Smooth muscle cell of bladder (primary cell): ENCODE data around the gene STK32C. TPM values are rescaled to one million over a fixed set of nuclear protein-coding genes. Genes with fewer than 3 reads are reported as not detected.

ENCODE experiments used
- total RNA-seq: library from RNA; depleted of rRNA; stranded (reverse); fragments of >200 nt; gene quantifications from 2 replicates; pipeline ENCODE4 v1.2.3, GENCODE V29; 2014

Gene STK32C
- total RNA-seq: 13.1 and 14.9 TPM in 2 replicates

GRCh38 chr10:132307823-132308586, at the start of gene STK32C:
TSS of gene STK32C (minus strand) at chr10:132307950. CDS start at chr10:132307833, 117 bp downstream.

GRCh38 chr10:132331601-132332432, 24.1 kb upstream of the STK32C start, which contains the start of gene LRRC27:
TSS of gene LRRC27 (plus strand) at chr10:132332193. CDS start at chr10:132333525, 1,332 bp downstream.

GRCh38 chr10:132186488-132187429, 121.0 kb downstream of the STK32C start, which contains the start of gene DPYSL4:
TSS of gene DPYSL4 (plus strand) at chr10:132186948. CDS start at chr10:132187064, 116 bp downstream.

Other genes starting within 250 kb of the STK32C start
- 0.14 and 0.55 TPM in 2 replicates for gene JAKMIP3, start 242.0 kb downstream of the STK32C start, total RNA-seq
- 1.6 and 11.0 TPM in 2 replicates for gene DPYSL4, start 121.0 kb downstream of the STK32C start, total RNA-seq
- gene LRRC27, start 24.2 kb upstream of the STK32C start, total RNA-seq: 14.6 and 17.2 TPM in 2 replicates
- 6.4 and 8.3 TPM in 2 replicates for gene PWWP2B, start 89.2 kb upstream of the STK32C start, total RNA-seq
- 35.4 and 44.9 TPM in 2 replicates for gene INPP5A, start 229.8 kb upstream of the STK32C start, total RNA-seq